Activated naive CD8-positive, alpha-beta T cell treated with anti-CD3 and anti-CD28 coated beads for 36 hours (primary cell): Measurements from ENCODE around the gene SAMD10. TPM values are rescaled to one million over a fixed set of nuclear protein-coding genes. Genes with fewer than 3 reads are reported as not detected.
A peak's percentile ranks its signal among the peaks of the same experiment; 100 is the strongest.
"Not testable (repeated sequence)": the region's sequence is repeated elsewhere in the genome, so short reads cannot be mapped to it uniquely, and the experiment has no call there.

Experiments
- DNase-seq: peaks from one replicate; pipeline ENCODE4 v3.0.0; 2021
- H3K27ac Mint-ChIP-seq: one replicate; pipeline ENCODE4 v1.8.0; 2022; ENCODE audit warnings: mild to moderate bottlenecking, moderate library complexity, mixed read lengths
- H3K27me3 Mint-ChIP-seq: one replicate; pipeline ENCODE4 v1.8.0; 2022; ENCODE audit warnings: mild to moderate bottlenecking, mixed read lengths
- H3K36me3 Mint-ChIP-seq: one replicate; pipeline ENCODE4 v1.8.0; 2021; ENCODE audit warnings: mild to moderate bottlenecking, mixed read lengths
- H3K4me1 Mint-ChIP-seq: one replicate; pipeline ENCODE4 v1.8.0; 2021; ENCODE audit warnings: mixed read lengths
- H3K4me3 Mint-ChIP-seq: one replicate; pipeline ENCODE4 v1.8.0; 2022; ENCODE audit warnings: mild to moderate bottlenecking, moderate library complexity, mixed read lengths
- H3K9me3 Mint-ChIP-seq: one replicate; pipeline ENCODE4 v1.8.0; 2022; ENCODE audit warnings: mixed read lengths
- total RNA-seq, 2 experiments: library from RNA; stranded (reverse); gene quantifications; one replicate each; pipeline ENCODE4 v1.2.3, GENCODE V29; 2021

SAMD10 gene
- total RNA-seq, 2 experiments from 2014 or later, result 16.7 to 19.3 TPM

- peak overlapping the region; percentile 85 for H3K27ac Mint-ChIP-seq
- peaks cover 48% of the 10 kb centered on the region for H3K4me1 Mint-ChIP-seq
- H3K36me3 Mint-ChIP-seq, result peaks cover 19% of the 10 kb centered on the region
- peak overlapping the region; percentile 80 for H3K4me3 Mint-ChIP-seq
- H3K27me3 Mint-ChIP-seq, result no peaks in the 10 kb centered on the region
- no peak for DNase-seq
- no peaks in the 10 kb centered on the region for H3K9me3 Mint-ChIP-seq
Measured at GRCh38 chr20:63976980-63977738, 2.3 kb downstream of the SAMD10 start.

GRCh38 chr20:63976511-63976910 lies 2.9 kb downstream of the SAMD10 start:
- Mint-ChIP-seq H3K4me3 (peak overlapping the region; percentile 66), H3K4me1 (peaks cover 45% of the 10 kb centered on the region), H3K36me3 (peaks cover 19% of the 10 kb centered on the region)
- not testable (repeated sequence) for DNase-seq, H3K27ac Mint-ChIP-seq, H3K27me3 Mint-ChIP-seq, H3K9me3 Mint-ChIP-seq

GRCh38 chr20:63974402-63975200 lies 4.8 kb downstream of the SAMD10 start:
- no peaks in the 10 kb centered on the region for H3K9me3 Mint-ChIP-seq
- no peak for DNase-seq
- H3K4me1 Mint-ChIP-seq, result peaks cover 34% of the 10 kb centered on the region
- H3K36me3 Mint-ChIP-seq, result peaks cover 18% of the 10 kb centered on the region
- H3K27ac Mint-ChIP-seq, result peak overlapping the region; percentile 44
- no peak overlapping the region for H3K4me3 Mint-ChIP-seq
- H3K27me3 Mint-ChIP-seq, result no peaks in the 10 kb centered on the region

GRCh38 chr20:63973636-63974401 lies 5.6 kb downstream of the SAMD10 start:
- no peaks in the 10 kb centered on the region for H3K27me3 Mint-ChIP-seq
- peaks cover 35% of the 10 kb centered on the region for H3K4me1 Mint-ChIP-seq
- no peak overlapping the region for H3K4me3 Mint-ChIP-seq
- H3K9me3 Mint-ChIP-seq, result no peaks in the 10 kb centered on the region
- peaks cover 20% of the 10 kb centered on the region for H3K36me3 Mint-ChIP-seq
- DNase-seq, result peak; percentile 78
- peak overlapping the region; percentile 0 for H3K27ac Mint-ChIP-seq

GRCh38 chr20:63973160-63973479 lies 6.3 kb downstream of the SAMD10 start:
- Mint-ChIP-seq H3K9me3 (no peaks in the 10 kb centered on the region), H3K4me3 (no peak overlapping the region), H3K27ac (no peak overlapping the region), H3K4me1 (peaks cover 37% of the 10 kb centered on the region), H3K27me3 (no peaks in the 10 kb centered on the region), H3K36me3 (peaks cover 21% of the 10 kb centered on the region)
- DNase-seq, result no peak

- Mint-ChIP-seq H3K4me1 (peaks cover 31% of the 10 kb centered on the region), H3K4me3 (no peak overlapping the region), H3K9me3 (no peaks in the 10 kb centered on the region), H3K27me3 (no peaks in the 10 kb centered on the region), H3K36me3 (peaks cover 24% of the 10 kb centered on the region), H3K27ac (no peak overlapping the region)
- no peak for DNase-seq
Measured at GRCh38 chr20:63972312-63973159, 6.9 kb downstream of the SAMD10 start.

GRCh38 chr20:63971960-63972311 lies 7.5 kb downstream of the SAMD10 start:
- H3K4me3 Mint-ChIP-seq, H3K27ac Mint-ChIP-seq, H3K9me3 Mint-ChIP-seq, H3K27me3 Mint-ChIP-seq, DNase-seq: not testable (repeated sequence)
- H3K36me3 Mint-ChIP-seq, result peaks cover 24% of the 10 kb centered on the region
- peaks cover 25% of the 10 kb centered on the region for H3K4me1 Mint-ChIP-seq

- Mint-ChIP-seq H3K27me3 (no peaks in the 10 kb centered on the region), H3K27ac (peak overlapping the region; percentile 66), H3K36me3 (peaks cover 22% of the 10 kb centered on the region), H3K9me3 (no peaks in the 10 kb centered on the region), H3K4me1 (peaks cover 17% of the 10 kb centered on the region), H3K4me3 (peak overlapping the region; percentile 55)
- DNase-seq, result no peak
Measured at GRCh38 chr20:63970714-63971431, 8.6 kb downstream of the SAMD10 start.

- no peaks in the 10 kb centered on the region for H3K9me3 Mint-ChIP-seq
- DNase-seq, result peak; percentile 57
- H3K4me3 Mint-ChIP-seq, result peak within 1 kb of the TSS; percentile 84
- peaks cover 17% of the 10 kb centered on the region for H3K4me1 Mint-ChIP-seq
- H3K36me3 Mint-ChIP-seq, result peaks cover 22% of the 10 kb centered on the region
- no peaks in the 10 kb centered on the region for H3K27me3 Mint-ChIP-seq
- peak within 1 kb of the TSS; percentile 84 for H3K27ac Mint-ChIP-seq
Measured at GRCh38 chr20:63969838-63970713, 9.4 kb downstream of the SAMD10 start, which contains the start of gene ZNF512B. TSS of gene ZNF512B (minus strand) at chr20:63969930. CDS start at chr20:63967950, 1,980 bp downstream.

- peaks cover 18% of the 10 kb centered on the region for H3K36me3 Mint-ChIP-seq
- peak overlapping the region; percentile 84 for H3K4me3 Mint-ChIP-seq
- no peaks in the 10 kb centered on the region for H3K27me3 Mint-ChIP-seq
- H3K27ac Mint-ChIP-seq, result peak overlapping the region; percentile 84
- no peak for DNase-seq
- no peaks in the 10 kb centered on the region for H3K9me3 Mint-ChIP-seq
- H3K4me1 Mint-ChIP-seq, result peaks cover 17% of the 10 kb centered on the region
Measured at GRCh38 chr20:63968928-63969760, 10.3 kb downstream of the SAMD10 start.

- peak overlapping the region; percentile 84 for H3K4me3 Mint-ChIP-seq
- H3K27ac Mint-ChIP-seq, result peak overlapping the region; percentile 84
- H3K4me1 Mint-ChIP-seq, result peaks cover 11% of the 10 kb centered on the region
- no peaks in the 10 kb centered on the region for H3K9me3 Mint-ChIP-seq
- no peak for DNase-seq
- H3K27me3 Mint-ChIP-seq, result no peaks in the 10 kb centered on the region
- H3K36me3 Mint-ChIP-seq, result peaks cover 19% of the 10 kb centered on the region
Measured at GRCh38 chr20:63968136-63968927, 11.1 kb downstream of the SAMD10 start.
